Right forelimb (tissue), 1 donor: ENCODE results near the gene RGMB.
A peak's percentile ranks its signal among the peaks of the same experiment; 100 is the strongest.
"Not testable (repeated sequence)": the region's sequence is repeated elsewhere in the genome, so short reads cannot be mapped to it uniquely, and the experiment has no call there.

Source experiments
- DNase-seq: peaks from one replicate; pipeline ENCODE4 v3.0.0-alpha.2; 2018

RGMB gene, protein sequence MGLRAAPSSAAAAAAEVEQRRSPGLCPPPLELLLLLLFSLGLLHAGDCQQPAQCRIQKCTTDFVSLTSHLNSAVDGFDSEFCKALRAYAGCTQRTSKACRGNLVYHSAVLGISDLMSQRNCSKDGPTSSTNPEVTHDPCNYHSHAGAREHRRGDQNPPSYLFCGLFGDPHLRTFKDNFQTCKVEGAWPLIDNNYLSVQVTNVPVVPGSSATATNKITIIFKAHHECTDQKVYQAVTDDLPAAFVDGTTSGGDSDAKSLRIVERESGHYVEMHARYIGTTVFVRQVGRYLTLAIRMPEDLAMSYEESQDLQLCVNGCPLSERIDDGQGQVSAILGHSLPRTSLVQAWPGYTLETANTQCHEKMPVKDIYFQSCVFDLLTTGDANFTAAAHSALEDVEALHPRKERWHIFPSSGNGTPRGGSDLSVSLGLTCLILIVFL

DNA sequence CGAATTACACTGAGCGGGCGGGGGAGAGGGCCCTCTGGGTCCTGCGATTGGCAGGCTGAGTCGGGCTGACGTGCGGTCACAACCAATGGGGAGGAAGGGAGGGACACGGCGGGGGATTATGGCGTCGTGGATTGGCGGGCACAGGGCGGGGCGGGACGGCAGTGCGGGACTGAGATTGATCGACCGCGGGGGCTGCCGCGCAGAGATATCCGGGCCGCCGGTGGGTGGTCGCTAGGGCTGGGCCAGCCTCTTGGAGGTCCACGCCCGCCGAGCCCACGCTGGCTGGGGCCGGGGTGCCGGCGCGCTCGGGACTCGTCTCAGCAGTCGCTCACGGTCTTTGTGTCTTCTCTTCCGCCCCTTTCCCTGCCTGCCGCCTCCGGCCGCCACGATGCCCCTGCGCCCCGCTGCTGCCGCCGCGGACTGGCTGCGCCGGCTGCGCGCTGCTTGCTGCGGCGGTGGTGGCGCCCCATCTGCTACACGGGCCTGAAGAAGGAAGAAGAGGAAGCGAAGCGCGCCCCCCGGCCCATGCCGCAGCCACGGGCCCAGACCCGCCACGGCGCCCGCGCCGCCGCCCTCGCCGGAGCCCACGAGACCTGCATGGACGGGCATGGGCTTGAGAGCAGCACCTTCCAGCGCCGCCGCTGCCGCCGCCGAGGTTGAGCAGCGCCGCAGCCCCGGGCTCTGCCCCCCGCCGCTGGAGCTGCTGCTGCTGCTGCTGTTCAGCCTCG lies at the start of gene RGMB:
Gene RGMB (plus strand): TSS at position 200 of the 728 bp plus-strand sequence. CDS start 408 bp downstream, at position 608.
- peak; percentile 99 for DNase-seq

DNA sequence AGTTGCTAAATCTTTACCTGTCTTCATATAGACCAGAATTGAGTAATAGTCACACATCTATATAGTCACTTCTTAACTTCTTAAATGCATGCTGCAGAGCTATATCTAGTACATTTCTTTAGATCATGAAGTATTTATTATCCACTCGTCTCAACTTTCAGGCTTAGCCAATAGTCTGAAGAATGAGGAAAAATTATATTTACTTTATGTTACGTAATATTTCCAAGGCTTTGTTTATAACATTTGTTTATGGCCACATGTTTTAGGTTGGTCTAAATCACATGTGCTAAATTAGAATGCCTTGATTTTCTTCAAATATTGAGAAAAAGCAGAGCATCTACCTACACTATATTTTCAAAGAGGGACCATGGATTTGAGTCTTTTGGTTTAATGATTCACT lies 47.2 kb upstream of the RGMB start:
- DNase-seq, result no peak

DNA sequence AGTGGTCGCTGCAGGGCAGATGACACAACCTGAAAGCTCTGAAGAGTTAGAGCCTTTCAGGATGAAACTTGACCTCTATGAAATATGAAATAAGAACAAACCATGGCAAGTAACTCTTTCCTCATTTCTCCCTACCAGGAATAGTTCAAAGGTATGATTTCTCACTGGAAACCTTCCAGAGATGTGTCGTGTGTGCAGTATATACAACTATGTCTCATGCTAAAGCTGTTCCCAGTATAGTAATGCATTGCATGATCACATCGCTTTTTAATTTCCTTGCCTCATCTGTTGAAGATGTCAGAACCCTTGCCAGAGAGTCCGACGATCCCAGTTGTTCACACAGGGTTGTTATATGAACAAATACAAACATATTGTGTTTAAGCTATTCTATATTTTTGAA lies 45.8 kb upstream of the RGMB start:
- no peak for DNase-seq

DNA sequence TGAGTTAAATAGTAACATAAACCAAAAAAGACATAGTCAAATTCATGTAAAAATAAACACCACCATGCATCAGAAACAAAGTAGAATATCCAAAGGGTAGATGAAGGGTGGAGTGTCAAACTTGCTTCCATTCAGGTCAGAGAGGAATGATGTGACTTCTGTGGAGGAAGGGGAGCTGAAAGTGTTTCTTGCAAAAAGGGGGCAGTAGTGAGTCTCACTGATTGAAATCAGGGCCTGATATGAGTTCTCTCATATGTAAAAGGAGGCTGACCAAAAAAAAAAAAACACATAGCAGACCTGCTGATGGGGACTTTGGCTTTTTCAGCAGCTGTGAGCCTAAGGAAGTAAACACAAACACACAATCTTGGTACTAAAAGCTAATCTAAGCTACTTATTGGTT lies 38.8 kb upstream of the RGMB start:
- no peak for DNase-seq

DNA sequence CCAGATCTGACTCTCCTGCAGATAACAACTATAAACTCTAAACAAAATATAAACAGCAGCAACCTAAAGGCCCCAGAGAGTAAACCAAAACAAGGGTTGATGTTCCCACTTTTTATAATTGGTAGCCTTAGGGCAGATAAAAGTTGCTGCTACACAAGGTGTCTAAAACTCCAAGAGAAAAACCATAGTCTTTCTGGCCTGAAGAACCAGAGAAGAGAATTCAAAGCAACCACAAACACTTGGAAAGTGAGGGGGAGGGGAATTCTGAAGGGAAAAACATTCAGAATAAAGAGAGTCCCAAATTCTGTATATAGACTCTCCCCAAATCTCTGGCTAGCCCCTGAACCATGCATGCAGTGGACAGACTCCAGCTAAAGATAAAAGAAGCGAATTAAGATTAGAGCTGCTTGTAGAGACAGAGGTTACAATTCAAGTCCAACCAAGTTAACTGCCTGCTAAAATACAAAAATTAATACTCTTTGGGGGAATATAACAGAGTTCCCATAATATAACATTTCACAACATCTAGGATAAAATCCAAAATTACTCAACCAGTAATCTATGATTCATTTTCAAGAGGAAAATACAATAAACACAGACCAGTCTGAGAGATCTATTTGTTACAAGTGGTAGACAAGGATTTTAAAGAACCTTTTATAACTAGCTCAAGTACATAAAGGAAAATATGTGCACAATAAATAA lies 37.5 kb upstream of the RGMB start:
- no peak for DNase-seq

DNA sequence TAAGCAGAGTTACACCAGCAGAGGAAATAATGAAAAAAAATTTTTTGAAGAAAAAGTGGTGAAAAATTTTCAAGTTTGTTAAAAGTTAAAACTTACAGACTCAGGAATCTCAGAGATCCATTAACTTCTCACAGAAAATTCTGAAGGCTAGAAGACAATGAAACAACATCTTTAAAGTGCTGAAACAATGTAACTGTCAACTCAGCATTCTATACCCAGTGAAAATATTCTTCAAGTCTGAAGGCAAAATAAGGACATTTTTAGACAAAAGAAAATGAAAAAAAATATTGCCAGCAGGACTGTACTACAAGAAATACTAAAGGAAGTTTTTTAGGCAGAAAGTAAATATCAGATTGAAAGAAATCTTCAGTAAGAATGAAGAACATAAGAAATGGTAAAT lies 36.7 kb upstream of the RGMB start:
- DNase-seq, result no peak

DNA sequence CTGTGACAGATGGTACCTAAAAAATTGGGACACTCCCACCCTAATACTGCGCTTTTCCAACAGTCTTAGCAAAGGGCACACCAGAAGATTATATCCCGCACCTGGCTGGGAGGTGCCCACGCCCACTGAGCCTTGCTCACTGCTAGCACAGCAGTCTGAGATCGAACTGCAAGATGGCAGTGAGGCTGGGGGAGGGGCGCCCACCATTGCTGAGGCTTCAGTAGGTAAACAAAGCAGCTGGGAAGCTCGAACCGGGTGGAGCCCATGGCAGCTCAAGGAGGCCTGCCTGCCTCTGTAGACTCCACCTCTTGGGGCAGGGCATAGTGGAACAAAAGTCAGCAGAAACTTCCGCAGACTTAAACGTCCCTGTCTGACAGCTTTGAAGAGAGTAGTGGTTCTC lies 36.0 kb upstream of the RGMB start:
- DNase-seq, result not testable (repeated sequence)

DNA sequence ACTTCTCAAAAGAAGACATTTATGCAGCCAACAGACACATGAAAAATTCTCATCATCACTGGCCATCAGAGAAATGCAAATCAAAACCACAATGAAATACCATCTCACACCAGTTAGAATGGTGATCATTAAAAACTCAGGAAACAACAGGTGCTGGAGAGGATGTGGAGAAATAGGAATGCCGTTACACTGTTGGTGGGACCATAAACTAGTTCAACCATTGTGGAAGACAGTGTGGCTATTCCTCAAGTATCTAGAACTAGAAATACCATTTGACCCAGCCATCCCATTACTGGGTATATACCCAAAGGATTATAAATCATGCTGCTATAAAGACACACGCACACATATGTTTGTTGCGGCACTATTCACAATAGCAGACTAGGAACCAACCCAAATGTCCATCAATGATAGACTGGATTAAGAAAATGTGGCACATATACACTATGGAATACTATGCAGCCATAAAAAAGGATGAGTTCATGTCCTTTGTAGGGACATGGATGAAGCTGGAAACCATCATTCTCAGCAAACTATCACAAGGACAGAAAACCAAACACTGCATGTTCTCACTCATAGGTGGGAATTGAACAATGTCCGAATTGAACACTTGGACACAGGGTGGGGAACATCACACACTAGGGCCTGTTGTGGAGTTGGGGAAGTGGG lies 34.8 kb upstream of the RGMB start:
- not testable (repeated sequence) for DNase-seq

DNA sequence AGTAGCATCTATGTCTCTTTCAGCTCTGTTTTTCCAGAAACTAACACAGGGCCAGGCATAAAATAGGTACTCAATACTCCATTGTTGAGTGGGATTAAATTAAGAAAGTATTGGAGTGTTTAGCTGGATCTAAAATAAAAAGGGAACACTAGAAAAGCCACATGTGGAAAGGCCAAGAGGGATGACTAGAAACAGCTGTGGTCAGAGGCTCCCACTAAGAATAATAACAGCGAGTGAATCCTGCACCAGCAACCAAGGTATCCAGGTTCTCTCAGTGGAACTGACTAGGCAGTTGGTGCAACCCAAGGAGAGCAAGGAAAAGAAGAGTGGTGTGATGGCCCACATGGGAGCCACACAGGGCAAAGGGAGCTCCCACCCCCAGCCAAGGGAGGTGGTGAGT lies 31.5 kb upstream of the RGMB start:
- no peak for DNase-seq

DNA sequence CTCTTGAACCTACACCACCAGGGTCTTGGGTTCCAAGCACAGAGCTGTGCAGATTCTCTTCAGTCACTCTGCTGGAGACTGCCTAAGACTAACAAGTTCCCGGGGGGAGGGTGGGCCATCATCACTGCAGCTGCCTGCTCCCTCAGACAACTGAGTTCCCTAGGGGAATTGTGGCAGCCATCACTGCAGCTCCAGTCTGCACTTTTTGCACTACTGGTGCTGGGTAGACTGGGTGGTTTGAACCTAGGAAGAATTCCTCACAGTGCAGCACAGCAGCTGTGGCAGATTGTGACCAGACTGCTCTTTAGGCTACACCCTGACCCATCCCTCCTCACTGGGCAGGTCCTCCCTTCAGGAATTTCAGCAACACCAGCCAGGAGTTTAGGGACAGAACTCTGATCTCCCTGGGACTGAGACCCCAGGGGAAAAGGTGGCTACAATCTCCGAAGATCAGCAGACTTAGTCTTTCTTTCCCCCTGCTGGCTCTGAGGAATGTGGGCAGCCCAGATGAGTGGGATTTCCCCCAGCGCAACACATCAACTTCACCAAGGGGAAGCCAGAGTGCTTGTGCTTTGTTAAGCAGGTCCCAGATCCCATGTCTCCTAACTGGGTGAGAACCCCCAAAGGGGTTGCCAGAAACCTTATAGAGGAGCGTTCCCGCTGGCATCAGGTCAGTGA lies 30.9 kb upstream of the RGMB start:
- DNase-seq, result no peak

DNA sequence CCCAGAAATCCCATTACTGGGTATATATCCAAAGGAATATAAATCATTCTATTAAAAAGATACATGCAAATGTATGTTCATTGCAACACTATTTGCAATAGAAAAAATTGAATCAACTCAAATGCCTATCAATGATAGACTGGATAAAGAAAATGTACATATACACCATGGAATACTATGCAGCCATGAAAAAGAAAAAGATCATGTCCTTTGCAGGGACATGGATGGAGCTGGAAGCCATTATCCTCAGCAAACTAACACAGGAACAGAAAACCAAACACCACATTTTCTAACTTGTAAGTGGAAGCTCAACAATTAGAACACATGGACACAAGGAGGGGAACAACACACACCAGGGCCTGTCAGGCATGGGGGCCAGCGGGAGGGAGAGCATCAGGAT lies 25.2 kb upstream of the RGMB start:
- DNase-seq, result not testable (repeated sequence)

DNA sequence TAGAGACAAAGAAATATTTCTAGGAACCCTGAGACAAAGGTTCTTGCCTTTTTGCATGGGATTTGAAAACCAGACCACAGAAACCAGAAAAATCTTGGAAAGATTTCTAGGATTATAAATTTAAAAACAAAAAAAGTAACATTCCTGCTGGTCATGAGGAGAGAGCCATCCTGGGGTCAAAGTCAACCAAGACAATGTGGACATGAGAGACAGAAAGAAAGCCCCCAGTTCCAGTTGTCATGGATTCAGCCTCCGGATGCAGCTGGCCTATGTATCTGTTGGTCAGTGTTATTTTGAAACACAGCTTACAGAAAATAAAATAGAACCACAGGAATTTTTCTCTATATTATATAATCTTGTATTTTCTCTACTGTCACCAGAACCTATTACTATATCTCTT lies 24.4 kb upstream of the RGMB start:
- no peak for DNase-seq

DNA sequence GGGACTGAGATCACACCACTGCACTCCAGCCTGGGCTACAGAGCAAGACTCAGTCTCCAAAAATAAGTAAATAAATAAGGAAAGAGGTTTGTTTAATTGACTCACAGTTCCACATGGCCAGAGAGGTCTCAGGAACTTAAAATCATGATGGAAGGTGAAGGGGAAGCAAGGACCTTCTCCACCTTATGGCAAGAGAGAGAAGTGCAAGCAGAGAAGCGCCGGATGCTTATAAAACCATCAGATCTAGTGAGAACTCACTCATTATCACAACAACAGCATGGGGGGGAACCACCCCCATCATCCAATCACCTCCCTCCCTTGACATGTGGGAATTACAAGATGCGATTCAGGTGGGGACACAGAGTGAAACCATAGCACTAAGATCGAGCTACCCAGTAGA lies 22.8 kb upstream of the RGMB start:
- no peak for DNase-seq

DNA sequence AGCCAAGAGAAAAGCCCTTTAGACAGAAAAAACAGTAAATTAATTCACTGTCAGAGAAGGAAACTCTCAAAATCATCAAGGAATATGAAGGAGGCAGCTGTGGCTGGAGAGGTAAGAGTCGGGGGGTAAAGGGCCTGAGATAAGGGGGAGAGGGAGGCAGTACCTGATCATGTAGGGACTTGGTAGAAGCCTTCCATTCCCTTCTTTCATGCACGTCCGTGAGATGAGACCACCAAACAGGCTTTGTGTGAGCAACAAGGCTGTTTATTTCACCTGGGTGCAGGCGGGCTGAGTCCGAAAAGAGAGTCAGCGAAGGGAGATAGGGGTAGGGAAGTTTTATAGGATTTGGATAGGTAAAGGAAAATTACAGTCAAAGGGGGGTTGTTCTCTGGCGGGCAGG lies 21.1 kb upstream of the RGMB start:
- not testable (repeated sequence) for DNase-seq

DNA sequence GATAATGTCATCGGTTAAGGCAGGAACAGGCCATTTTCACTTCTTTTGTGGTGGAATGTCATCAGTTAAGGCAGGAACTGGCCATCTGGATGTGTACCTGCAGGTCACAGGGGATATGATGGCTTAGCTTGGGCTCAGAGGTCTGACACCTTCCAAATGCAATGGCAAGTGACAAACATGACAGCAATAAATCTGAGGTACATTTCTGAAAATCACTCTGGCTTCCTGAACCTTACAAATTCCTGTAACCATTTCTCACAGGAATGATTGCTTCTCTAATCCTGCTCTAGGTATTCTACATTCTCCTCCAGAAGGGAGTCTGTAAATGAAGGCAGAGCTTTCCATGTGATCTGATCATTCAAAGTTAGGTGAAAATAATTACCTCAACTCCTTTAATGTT lies 20.7 kb upstream of the RGMB start:
- DNase-seq, result not testable (repeated sequence)

DNA sequence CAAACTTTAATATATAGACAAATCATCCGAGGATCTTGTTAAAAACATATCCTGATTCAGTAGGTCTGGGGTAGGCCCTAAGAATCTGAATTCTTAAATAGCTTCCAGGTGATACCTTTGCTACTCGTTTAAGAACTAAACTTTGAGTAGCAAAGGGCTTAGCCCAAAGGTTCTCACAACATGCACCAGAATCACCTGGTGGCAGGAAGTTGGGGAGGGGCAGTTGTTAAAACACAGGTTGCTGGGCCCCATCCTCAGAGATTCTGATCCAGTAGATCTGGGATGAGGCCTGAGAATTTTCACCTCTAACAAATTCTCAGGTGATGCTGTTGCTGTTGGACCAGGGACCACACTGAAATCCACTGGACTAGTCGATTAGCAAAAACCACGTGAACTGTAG lies 20.0 kb upstream of the RGMB start:
- no peak for DNase-seq

DNA sequence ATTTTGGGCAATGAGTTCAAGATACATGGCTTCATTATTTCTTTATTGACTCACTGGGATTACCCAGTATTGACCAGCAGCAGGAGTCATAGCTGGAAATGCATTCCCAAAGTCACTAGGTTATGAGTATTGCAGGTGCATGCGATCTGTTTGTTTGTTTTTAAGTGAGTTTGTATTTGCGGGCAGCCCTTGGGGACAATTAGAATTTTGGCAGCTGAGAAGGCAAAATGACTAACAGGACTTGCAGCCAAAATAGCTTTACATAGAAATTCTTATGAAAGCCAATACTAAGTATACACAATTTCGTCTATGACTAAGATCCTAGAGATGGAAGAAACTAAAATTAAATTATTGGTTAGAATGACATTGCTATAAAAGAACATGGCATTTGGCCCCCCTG lies 18.1 kb upstream of the RGMB start:
- no peak for DNase-seq

DNA sequence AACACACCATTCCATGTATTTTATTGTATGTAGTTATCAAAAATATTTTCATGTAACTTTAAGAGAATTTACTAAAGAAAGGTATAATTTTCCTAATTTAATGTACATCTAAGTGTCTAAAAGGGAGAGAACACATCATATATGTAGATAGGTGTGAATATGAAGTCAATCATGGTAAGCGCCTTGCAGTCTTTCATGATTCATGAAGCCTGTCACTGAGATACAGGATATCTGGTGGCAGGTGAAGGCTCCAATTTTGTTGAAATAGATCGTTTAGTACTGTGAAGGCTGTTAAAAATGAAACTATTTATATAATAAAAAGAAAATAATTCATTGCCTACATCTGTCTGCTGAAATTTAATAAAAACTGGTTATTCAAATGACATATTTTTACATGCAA lies 15.5 kb upstream of the RGMB start:
- DNase-seq, result no peak

DNA sequence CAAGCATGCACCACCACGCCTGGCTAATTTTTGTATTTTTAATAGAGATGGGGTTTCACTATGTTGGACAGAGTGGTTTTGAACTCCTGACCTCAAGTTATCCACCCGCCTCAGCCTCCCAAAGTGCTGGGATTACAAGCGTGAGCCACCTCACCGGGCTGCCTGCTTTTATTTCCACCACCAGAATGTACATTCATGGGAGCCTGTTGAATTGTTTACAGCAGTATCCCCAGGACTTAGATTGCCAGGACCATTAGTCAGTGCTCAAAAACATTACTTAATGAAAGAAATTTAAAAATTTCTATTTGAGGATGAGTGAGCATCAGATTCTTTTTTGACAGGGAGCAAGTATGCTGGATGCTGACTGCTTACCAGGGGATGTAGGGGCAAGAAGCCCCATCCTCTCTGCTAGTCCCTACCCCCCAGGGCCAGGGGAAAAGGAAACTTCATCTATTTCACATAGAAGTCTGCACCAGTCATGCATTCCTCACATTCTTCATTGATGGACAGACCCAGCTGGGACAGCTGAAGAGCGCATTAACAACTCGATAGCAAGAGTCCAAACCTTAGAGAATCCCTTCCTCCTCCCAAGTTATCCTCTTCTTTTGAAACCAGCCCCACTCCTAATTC lies 10.3 kb upstream of the RGMB start:
- no peak for DNase-seq

DNA sequence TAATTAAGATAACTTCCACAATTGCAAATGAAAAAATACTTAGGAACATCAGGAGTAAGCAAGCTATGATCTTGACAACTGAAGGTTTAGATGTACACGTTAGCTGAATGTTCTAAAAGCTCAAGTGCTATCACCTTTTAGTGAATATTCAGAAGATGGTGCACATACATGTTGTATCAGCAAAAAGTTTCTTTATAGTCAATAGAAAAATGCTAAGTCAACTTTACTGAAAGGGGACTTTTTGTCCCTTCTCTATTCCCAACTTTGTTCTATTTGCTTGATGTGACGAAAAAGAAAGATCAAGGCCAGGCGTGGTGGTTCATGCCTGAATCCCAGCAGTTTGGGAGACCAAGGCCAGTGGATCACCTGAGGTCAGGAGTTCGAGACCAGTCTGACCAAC lies 7.6 kb upstream of the RGMB start:
- DNase-seq, result no peak

DNA sequence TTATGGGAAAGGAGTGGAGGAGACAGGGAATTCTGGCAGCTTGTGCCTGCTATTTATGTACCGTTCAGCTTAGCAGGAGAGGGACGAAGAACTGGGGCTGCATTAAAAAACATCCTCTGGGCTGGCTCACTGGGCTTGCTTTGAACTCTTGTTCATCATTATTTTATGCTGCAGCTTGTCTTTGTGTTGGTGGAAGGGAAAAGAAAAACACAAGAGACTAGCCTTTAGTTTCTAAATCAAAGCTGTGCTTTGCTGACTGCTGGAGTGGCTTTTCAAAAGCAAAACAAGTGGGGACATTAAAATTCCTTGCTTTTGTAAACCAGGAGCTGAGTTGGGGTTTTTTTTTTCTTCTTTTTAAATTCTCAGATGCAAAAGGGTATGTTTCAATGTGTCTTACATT lies 5.9 kb upstream of the RGMB start:
- DNase-seq, result no peak
